ENCODE results near the gene MED10. TPM values are rescaled to one million over a fixed set of nuclear protein-coding genes. Genes with fewer than 3 reads are reported as not detected.

The MED10 gene
- total and polyA plus RNA-seq, 9 of the 15 experiments (the other 6 are each of a cell fraction or from before 2014, with no cell fraction given): 23.8 to 83.4 (median 58.8) TPM

DNA sequence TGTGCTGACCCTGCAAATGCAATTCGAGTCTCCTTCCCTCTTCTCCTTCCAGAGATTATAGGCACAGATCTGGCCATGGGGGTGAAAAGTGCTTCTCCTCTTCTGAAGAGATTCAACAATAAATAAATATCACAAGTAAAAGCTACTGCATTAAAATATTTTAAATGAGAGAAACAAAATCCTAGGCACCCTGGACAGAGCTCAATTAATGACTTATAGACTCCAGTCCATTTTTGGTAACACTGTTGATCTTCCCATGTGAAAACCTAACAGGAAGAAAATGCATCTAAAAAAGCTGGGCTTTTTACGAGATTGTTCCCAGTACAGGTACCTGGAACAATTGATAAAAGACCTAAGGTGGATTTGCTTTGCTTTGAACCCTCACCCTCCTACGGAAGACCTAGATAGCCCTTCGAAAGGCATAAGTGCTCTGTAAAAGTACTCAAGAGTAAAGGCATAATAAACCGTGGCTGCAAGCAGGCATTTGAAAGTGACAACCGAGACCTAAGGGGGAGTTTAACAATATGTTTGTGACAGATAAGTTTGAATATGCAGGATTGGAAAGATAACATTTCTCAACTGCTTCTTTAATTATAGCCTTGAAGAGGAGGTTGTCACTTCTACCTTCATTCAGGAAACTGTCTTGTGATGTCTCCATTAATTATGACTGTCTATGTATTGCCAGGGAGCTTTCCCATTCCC, 29.4 kb upstream of the MED10 start (continued):
- TF ChIP-seq, protein P1, sequence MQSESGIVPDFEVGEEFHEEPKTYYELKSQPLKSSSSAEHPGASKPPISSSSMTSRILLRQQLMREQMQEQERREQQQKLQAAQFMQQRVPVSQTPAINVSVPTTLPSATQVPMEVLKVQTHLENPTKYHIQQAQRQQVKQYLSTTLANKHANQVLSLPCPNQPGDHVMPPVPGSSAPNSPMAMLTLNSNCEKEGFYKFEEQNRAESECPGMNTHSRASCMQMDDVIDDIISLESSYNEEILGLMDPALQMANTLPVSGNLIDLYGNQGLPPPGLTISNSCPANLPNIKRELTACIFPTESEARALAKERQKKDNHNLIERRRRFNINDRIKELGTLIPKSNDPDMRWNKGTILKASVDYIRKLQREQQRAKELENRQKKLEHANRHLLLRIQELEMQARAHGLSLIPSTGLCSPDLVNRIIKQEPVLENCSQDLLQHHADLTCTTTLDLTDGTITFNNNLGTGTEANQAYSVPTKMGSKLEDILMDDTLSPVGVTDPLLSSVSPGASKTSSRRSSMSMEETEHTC (IDR thresholded peaks at IDR 0.05): peak; percentile 65; the same call in 1 of the 2 replicates
- TF ChIP-seq YBX1 (IDR thresholded peaks at IDR 0.05) (no peak), POU5F1 (IDR thresholded peaks at IDR 0.05; ENCODE audit: borderline replicate concordance, low read depth, low read length, partially characterized antibody) (no peak), NFATC3 (IDR thresholded peaks at IDR 0.05) (no peak), ESRRB (CRISPR knock-in tag; IDR thresholded peaks at IDR 0.05; ENCODE audit: borderline replicate concordance) (no peak), ZNF311 (CRISPR knock-in tag; IDR thresholded peaks at IDR 0.05) (no peak), SMARCE1 (IDR thresholded peaks at IDR 0.05) (peak; percentile 76; the same call in 1 of the 2 replicates), ZNF830 (CRISPR knock-in tag; IDR thresholded peaks at IDR 0.05) (no peak), CREM (IDR thresholded peaks at IDR 0.05; ENCODE audit: low read depth) (0 out of 2 replicates have a peak, but pooled peaks have one; percentile 26), BRD4 (IDR thresholded peaks at IDR 0.05) (no peak), TBL1XR1 (IDR thresholded peaks at IDR 0.05; ENCODE audit: low read length in 2 of 2) (peak in 1 of 2 experiments; percentile 43; a peak in 1 of 4 replicates)
- TF ChIP-seq, protein P2, sequence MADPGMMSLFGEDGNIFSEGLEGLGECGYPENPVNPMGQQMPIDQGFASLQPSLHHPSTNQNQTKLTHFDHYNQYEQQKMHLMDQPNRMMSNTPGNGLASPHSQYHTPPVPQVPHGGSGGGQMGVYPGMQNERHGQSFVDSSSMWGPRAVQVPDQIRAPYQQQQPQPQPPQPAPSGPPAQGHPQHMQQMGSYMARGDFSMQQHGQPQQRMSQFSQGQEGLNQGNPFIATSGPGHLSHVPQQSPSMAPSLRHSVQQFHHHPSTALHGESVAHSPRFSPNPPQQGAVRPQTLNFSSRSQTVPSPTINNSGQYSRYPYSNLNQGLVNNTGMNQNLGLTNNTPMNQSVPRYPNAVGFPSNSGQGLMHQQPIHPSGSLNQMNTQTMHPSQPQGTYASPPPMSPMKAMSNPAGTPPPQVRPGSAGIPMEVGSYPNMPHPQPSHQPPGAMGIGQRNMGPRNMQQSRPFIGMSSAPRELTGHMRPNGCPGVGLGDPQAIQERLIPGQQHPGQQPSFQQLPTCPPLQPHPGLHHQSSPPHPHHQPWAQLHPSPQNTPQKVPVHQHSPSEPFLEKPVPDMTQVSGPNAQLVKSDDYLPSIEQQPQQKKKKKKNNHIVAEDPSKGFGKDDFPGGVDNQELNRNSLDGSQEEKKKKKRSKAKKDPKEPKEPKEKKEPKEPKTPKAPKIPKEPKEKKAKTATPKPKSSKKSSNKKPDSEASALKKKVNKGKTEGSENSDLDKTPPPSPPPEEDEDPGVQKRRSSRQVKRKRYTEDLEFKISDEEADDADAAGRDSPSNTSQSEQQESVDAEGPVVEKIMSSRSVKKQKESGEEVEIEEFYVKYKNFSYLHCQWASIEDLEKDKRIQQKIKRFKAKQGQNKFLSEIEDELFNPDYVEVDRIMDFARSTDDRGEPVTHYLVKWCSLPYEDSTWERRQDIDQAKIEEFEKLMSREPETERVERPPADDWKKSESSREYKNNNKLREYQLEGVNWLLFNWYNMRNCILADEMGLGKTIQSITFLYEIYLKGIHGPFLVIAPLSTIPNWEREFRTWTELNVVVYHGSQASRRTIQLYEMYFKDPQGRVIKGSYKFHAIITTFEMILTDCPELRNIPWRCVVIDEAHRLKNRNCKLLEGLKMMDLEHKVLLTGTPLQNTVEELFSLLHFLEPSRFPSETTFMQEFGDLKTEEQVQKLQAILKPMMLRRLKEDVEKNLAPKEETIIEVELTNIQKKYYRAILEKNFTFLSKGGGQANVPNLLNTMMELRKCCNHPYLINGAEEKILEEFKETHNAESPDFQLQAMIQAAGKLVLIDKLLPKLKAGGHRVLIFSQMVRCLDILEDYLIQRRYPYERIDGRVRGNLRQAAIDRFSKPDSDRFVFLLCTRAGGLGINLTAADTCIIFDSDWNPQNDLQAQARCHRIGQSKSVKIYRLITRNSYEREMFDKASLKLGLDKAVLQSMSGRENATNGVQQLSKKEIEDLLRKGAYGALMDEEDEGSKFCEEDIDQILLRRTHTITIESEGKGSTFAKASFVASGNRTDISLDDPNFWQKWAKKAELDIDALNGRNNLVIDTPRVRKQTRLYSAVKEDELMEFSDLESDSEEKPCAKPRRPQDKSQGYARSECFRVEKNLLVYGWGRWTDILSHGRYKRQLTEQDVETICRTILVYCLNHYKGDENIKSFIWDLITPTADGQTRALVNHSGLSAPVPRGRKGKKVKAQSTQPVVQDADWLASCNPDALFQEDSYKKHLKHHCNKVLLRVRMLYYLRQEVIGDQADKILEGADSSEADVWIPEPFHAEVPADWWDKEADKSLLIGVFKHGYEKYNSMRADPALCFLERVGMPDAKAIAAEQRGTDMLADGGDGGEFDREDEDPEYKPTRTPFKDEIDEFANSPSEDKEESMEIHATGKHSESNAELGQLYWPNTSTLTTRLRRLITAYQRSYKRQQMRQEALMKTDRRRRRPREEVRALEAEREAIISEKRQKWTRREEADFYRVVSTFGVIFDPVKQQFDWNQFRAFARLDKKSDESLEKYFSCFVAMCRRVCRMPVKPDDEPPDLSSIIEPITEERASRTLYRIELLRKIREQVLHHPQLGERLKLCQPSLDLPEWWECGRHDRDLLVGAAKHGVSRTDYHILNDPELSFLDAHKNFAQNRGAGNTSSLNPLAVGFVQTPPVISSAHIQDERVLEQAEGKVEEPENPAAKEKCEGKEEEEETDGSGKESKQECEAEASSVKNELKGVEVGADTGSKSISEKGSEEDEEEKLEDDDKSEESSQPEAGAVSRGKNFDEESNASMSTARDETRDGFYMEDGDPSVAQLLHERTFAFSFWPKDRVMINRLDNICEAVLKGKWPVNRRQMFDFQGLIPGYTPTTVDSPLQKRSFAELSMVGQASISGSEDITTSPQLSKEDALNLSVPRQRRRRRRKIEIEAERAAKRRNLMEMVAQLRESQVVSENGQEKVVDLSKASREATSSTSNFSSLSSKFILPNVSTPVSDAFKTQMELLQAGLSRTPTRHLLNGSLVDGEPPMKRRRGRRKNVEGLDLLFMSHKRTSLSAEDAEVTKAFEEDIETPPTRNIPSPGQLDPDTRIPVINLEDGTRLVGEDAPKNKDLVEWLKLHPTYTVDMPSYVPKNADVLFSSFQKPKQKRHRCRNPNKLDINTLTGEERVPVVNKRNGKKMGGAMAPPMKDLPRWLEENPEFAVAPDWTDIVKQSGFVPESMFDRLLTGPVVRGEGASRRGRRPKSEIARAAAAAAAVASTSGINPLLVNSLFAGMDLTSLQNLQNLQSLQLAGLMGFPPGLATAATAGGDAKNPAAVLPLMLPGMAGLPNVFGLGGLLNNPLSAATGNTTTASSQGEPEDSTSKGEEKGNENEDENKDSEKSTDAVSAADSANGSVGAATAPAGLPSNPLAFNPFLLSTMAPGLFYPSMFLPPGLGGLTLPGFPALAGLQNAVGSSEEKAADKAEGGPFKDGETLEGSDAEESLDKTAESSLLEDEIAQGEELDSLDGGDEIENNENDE (IDR thresholded peaks at IDR 0.05; ENCODE audit: low read depth, low read length): no peak
- TF ChIP-seq, protein P3, sequence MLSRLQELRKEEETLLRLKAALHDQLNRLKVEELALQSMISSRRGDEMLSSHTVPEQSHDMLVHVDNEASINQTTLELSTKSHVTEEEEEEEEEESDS (CRISPR knock-in tag; IDR thresholded peaks at IDR 0.05): no peak
- TF ChIP-seq, protein P4, sequence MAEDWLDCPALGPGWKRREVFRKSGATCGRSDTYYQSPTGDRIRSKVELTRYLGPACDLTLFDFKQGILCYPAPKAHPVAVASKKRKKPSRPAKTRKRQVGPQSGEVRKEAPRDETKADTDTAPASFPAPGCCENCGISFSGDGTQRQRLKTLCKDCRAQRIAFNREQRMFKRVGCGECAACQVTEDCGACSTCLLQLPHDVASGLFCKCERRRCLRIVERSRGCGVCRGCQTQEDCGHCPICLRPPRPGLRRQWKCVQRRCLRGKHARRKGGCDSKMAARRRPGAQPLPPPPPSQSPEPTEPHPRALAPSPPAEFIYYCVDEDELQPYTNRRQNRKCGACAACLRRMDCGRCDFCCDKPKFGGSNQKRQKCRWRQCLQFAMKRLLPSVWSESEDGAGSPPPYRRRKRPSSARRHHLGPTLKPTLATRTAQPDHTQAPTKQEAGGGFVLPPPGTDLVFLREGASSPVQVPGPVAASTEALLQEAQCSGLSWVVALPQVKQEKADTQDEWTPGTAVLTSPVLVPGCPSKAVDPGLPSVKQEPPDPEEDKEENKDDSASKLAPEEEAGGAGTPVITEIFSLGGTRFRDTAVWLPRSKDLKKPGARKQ (CRISPR knock-in tag; IDR thresholded peaks at IDR 0.05): no peak

All from K562 (cell line).